ENCODE results near the gene TFIP11. TPM values are rescaled to one million over a fixed set of nuclear protein-coding genes. Genes with fewer than 3 reads are reported as not detected.

TFIP11 gene
- total RNA-seq, 1 donor from 2014 or later: 39.0 TPM

DNA sequence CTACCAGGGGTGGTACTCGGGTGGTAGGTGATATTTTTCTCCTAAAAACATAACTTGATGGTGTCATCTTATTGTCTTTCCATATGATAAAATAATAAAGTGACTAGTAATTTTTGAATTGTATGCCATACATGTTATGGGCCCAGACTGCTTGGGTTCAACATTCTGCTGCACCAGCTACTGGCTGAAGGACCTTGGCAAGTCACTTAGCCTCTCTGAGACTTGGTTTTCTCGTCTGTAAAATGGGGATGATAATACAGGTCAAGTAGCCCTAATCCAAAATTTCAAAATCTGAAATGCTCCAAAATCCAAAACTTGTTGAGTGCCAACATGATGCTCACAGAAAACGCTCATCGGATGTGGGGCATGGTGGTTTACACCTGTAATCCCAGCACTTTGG lies 35.6 kb upstream of the TFIP11 start:
- H3K36me3 Mint-ChIP-seq (ENCODE audit: unreplicated experiment): no peaks in the 10 kb centered on the region
- peaks cover 26% of the 10 kb centered on the region for H3K4me1 Mint-ChIP-seq (ENCODE audit: unreplicated experiment)
- DNase-seq (ENCODE audit: extremely low spot score, unreplicated experiment): no peak
- no peak for TF ChIP-seq CTCF (IDR thresholded peaks at IDR 0.05)
- H3K27me3 Mint-ChIP-seq (ENCODE audit: unreplicated experiment): no peaks in the 10 kb centered on the region
- H3K9me3 Mint-ChIP-seq (ENCODE audit: unreplicated experiment): no peaks in the 10 kb centered on the region
- no peak overlapping the region for H3K27ac Mint-ChIP-seq (ENCODE audit: unreplicated experiment)
- H3K4me3 Mint-ChIP-seq (ENCODE audit: unreplicated experiment): no peak overlapping the region

- Mint-ChIP-seq H3K27me3 (ENCODE audit: unreplicated experiment) (no peaks in the 10 kb centered on the region), H3K9me3 (ENCODE audit: unreplicated experiment) (no peaks in the 10 kb centered on the region), H3K27ac (ENCODE audit: unreplicated experiment) (no peak overlapping the region), H3K4me3 (ENCODE audit: unreplicated experiment) (no peak overlapping the region), H3K36me3 (ENCODE audit: unreplicated experiment) (no peaks in the 10 kb centered on the region), H3K4me1 (ENCODE audit: unreplicated experiment) (peaks cover 24% of the 10 kb centered on the region)
- no peak for DNase-seq (ENCODE audit: extremely low spot score, unreplicated experiment)
- no peak for TF ChIP-seq CTCF (IDR thresholded peaks at IDR 0.05)
Measured at GRCh38 chr22:26547426-26547825, 35.2 kb upstream of the TFIP11 start.

- Mint-ChIP-seq H3K9me3 (ENCODE audit: unreplicated experiment) (no peaks in the 10 kb centered on the region), H3K36me3 (ENCODE audit: unreplicated experiment) (no peaks in the 10 kb centered on the region), H3K27me3 (ENCODE audit: unreplicated experiment) (no peaks in the 10 kb centered on the region), H3K4me1 (ENCODE audit: unreplicated experiment) (peaks cover 15% of the 10 kb centered on the region), H3K4me3 (ENCODE audit: unreplicated experiment) (no peak overlapping the region), H3K27ac (ENCODE audit: unreplicated experiment) (no peak overlapping the region)
- no peak for DNase-seq (ENCODE audit: extremely low spot score, unreplicated experiment)
- no peak for TF ChIP-seq CTCF (IDR thresholded peaks at IDR 0.05)
Measured at GRCh38 chr22:26546282-26546681, 34.0 kb upstream of the TFIP11 start.

GRCh38 chr22:26545827-26546226 lies 33.6 kb upstream of the TFIP11 start:
- H3K4me1 Mint-ChIP-seq (ENCODE audit: unreplicated experiment): peaks cover 11% of the 10 kb centered on the region
- H3K4me3 Mint-ChIP-seq (ENCODE audit: unreplicated experiment): no peak overlapping the region
- no peaks in the 10 kb centered on the region for H3K36me3 Mint-ChIP-seq (ENCODE audit: unreplicated experiment)

GRCh38 chr22:26545385-26545784 lies 33.1 kb upstream of the TFIP11 start:
- TF ChIP-seq CTCF (IDR thresholded peaks at IDR 0.05): no peak
- H3K36me3 Mint-ChIP-seq (ENCODE audit: unreplicated experiment): peaks cover 2% of the 10 kb centered on the region
- no peaks in the 10 kb centered on the region for H3K9me3 Mint-ChIP-seq (ENCODE audit: unreplicated experiment)
- no peak for DNase-seq (ENCODE audit: extremely low spot score, unreplicated experiment)
- H3K4me3 Mint-ChIP-seq (ENCODE audit: unreplicated experiment): no peak overlapping the region
- H3K27me3 Mint-ChIP-seq (ENCODE audit: unreplicated experiment): no peaks in the 10 kb centered on the region
- no peak overlapping the region for H3K27ac Mint-ChIP-seq (ENCODE audit: unreplicated experiment)
- peaks cover 7% of the 10 kb centered on the region for H3K4me1 Mint-ChIP-seq (ENCODE audit: unreplicated experiment)

More at GRCh38 chr22:26545827-26546226, 33.6 kb upstream of the TFIP11 start:
- no peak for TF ChIP-seq CTCF (IDR thresholded peaks at IDR 0.05)
- no peaks in the 10 kb centered on the region for H3K27me3 Mint-ChIP-seq (ENCODE audit: unreplicated experiment)
- no peak for DNase-seq (ENCODE audit: extremely low spot score, unreplicated experiment)
- no peaks in the 10 kb centered on the region for H3K9me3 Mint-ChIP-seq (ENCODE audit: unreplicated experiment)
- H3K27ac Mint-ChIP-seq (ENCODE audit: unreplicated experiment): no peak overlapping the region
